ENCODE measurements around the gene DNASE1L3. TPM values are rescaled to one million over a fixed set of nuclear protein-coding genes. Genes with fewer than 3 reads are reported as not detected.

The DNASE1L3 gene
- total and polyA plus RNA-seq, 2 of the 13 experiments (the other 11 are each of a cell fraction or from before 2014, with no cell fraction given): 0.86 to 1.7 TPM

DNA sequence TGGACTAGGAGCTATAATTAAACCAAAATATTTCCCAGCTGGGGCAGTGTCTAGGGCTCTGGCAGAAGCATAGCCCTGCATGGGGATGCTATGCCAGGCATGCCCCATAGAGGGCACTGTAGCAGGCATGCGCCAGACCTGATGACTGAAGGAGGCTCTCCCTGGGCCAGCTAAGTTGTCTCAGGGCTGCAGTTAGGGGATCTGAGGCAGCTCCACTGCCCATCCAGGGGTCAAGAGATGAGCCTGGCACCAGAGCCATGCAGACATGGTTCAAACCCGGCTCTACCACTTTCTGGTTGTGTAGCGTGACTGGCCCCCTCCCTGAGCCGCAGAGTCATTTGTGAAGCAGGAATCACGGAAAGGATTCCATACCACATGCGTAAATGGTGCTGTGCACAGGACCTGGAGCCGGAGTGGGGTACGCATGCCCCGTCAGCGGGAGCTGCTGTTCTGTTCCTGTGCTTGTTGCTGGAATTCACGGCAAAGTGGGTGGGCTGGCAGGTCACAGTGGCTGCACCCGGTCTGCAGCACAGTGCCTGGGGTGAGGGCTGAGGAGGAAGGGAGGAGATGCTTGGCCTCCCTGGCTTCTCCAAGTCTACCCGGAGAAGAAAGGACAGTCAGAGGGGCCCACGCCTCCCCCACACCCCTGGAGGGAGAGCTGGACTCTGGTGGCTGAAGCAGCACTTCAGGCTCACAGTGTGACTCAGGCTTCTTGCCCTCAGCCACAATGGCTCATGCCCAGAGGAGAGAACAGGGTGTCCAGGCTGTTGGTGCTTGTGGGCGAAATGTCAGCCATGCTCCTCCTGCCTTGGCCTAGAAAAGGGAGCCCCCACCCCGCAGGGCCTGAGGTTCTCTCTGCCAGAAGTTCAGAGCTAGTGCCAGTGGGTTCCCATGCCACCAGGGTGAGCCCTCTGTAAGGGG, 43.1 kb downstream of the DNASE1L3 start (continued):
- TF ChIP-seq ZBTB33 (CRISPR knock-in tag; IDR thresholded peaks at IDR 0.05) (peak; percentile 94), HOMEZ (CRISPR knock-in tag; IDR thresholded peaks at IDR 0.05; ENCODE audit: low read depth) (no peak), GLI4 (CRISPR knock-in tag; IDR thresholded peaks at IDR 0.05; ENCODE audit: borderline replicate concordance) (0 out of 2 replicates have a peak, but pooled peaks have one; percentile 60), PATZ1 (CRISPR knock-in tag; IDR thresholded peaks at IDR 0.05) (no peak), HNRNPL (IDR thresholded peaks at IDR 0.05; ENCODE audit: low read depth, low read length) (0 out of 2 replicates have a peak, but pooled peaks have one; percentile 33), AGO2 (optimal IDR thresholded peaks at IDR 0.05; ENCODE audit: low read depth, low read length) (peak; percentile 57), ZNF747 (CRISPR knock-in tag; IDR thresholded peaks at IDR 0.05; ENCODE audit: borderline replicate concordance) (no peak), ZNF44 (CRISPR knock-in tag; IDR thresholded peaks at IDR 0.05) (no peak), ZBTB34 (CRISPR knock-in tag; IDR thresholded peaks at IDR 0.05) (0 out of 2 replicates have a peak, but pooled peaks have one; percentile 27), RAD21 (CRISPR knock-in tag; IDR thresholded peaks at IDR 0.05) (peak; percentile 39), IKZF4 (CRISPR knock-in tag; IDR thresholded peaks at IDR 0.05; ENCODE audit: borderline replicate concordance, low read depth, not compliant biosample characterization) (no peak), MYC (CRISPR knock-in tag; IDR thresholded peaks at IDR 0.05; ENCODE audit: borderline replicate concordance) (peak; percentile 16; the same call in 1 of the 2 replicates), ZNF180 (CRISPR knock-in tag; IDR thresholded peaks at IDR 0.05; ENCODE audit: borderline replicate concordance, low read depth) (no peak), BRF2 (CRISPR knock-in tag; IDR thresholded peaks at IDR 0.05) (no peak), ZNF564 (CRISPR knock-in tag; IDR thresholded peaks at IDR 0.05) (no peak), ZNF7 (CRISPR knock-in tag; IDR thresholded peaks at IDR 0.05) (no peak)
- TF ChIP-seq, protein P1, sequence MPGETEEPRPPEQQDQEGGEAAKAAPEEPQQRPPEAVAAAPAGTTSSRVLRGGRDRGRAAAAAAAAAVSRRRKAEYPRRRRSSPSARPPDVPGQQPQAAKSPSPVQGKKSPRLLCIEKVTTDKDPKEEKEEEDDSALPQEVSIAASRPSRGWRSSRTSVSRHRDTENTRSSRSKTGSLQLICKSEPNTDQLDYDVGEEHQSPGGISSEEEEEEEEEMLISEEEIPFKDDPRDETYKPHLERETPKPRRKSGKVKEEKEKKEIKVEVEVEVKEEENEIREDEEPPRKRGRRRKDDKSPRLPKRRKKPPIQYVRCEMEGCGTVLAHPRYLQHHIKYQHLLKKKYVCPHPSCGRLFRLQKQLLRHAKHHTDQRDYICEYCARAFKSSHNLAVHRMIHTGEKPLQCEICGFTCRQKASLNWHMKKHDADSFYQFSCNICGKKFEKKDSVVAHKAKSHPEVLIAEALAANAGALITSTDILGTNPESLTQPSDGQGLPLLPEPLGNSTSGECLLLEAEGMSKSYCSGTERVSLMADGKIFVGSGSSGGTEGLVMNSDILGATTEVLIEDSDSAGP (CRISPR knock-in tag; IDR thresholded peaks at IDR 0.05; ENCODE audit: borderline replicate concordance): peak; percentile 22; the same call in 1 of the 2 replicates
